Measurements from ENCODE around the gene FIBCD1.

- TF ChIP-seq CTCF (IDR thresholded peaks at IDR 0.05) = no peak
- TF ChIP-seq POLR2A (IDR thresholded peaks at IDR 0.05) = no peak
- TF ChIP-seq POLR2AphosphoS5 (IDR thresholded peaks at IDR 0.05) = no peak
Measured at GRCh38 chr9:130915096-130915447, 24.0 kb downstream of the FIBCD1 start.

Measured in stomach (tissue), 4 donors.